Testis (tissue), 2 donors: ENCODE measurements around the gene COL12A1.

Source experiments
- CTCF ChIP-seq, 3 experiments: fragments of 450-650 bp in 2 of 3; fragments of 200-600 bp in 1 of 3; sonication (generic) in 1 of 3; IDR thresholded peaks; one replicate each; pipeline ENCODE4 v1.5.1; 2016 to 2019; ENCODE audit warnings: antibody characterized with exemption in 3 of 3, mild to moderate bottlenecking in 2 of 3, moderate library complexity in 1 of 3
- POLR2A ChIP-seq: fragments of 450-650 bp; IDR thresholded peaks from one replicate; pipeline ENCODE4 v1.6.1; 2017; ENCODE audit warnings: antibody characterized with exemption, mild to moderate bottlenecking, moderate library complexity

GRCh38 chr6:75091467-75092190, 114.2 kb downstream of the COL12A1 start:
- TF ChIP-seq CTCF (IDR thresholded peaks at IDR 0.05): no peak
- no peak for TF ChIP-seq POLR2A
